A549 (cell line): ENCODE measurements around the gene AGAP3. TPM values are rescaled to one million over a fixed set of nuclear protein-coding genes. Genes with fewer than 3 reads are reported as not detected.

Experiments used
- ATAC-seq, 2 experiments: fragments of 200-7000 bp in 1 of 2; fragments of >200 bp in 1 of 2; cut with Nextera tagmentation in 1 of 2; cut with Tn5 transposase in 1 of 2; 3 replicates each; pipeline versions ENCODE4 v1.8.0 to v1.9.1; 2018 to 2020; ENCODE audit warnings: mild to moderate bottlenecking in 1 of 2, moderate library complexity in 1 of 2
- CTCF ChIA-PET: fragments of 300-600 bp; sonication (Branson Sonifier 250); formaldehyde crosslinking; extraction: SDS; loops from one replicate; lab custom pipeline; 2021; ENCODE audit warnings: antibody characterized with exemption, inconsistent platforms; lab: Yijun Ruan, JAX
- POLR2A ChIA-PET: fragments of 350-600 bp; formaldehyde crosslinking; extraction: SDS; loops from one replicate; lab custom pipeline; 2021; ENCODE audit warnings: antibody characterized with exemption, inconsistent platforms; lab: Yijun Ruan, JAX
- DNase-seq, 2 experiments: peaks; one replicate each; pipeline versions ENCODE4 v3.0.0 to v3.0.0-alpha.2; 2011 to 2016; ENCODE audit warnings: low read depth in 1 of 2, low spot score in 1 of 2
- FAIRE-seq: peaks from 2 replicates; lab custom pipeline; 2011; peaks lifted over from hg19 to GRCh38; lab: Jason Lieb, UNC
- H3K27ac ChIP-seq, 2 experiments: fragments of >200 bp; sonication (Bioruptor Twin); formaldehyde crosslinking; 3 replicates each; pipeline ENCODE4 v1.5.1; 2016 to 2017
- H3K4me1 ChIP-seq: fragments of >200 bp; sonication (Bioruptor Twin); formaldehyde crosslinking; 3 replicates; pipeline ENCODE4 v1.6.1; 2016
- H3K4me2 ChIP-seq: fragments of >200 bp; sonication (Bioruptor Twin); formaldehyde crosslinking; 3 replicates; pipeline ENCODE4 v1.6.1; 2016
- H3K4me3 ChIP-seq: fragments of >200 bp; sonication (Bioruptor Twin); formaldehyde crosslinking; 3 replicates; pipeline ENCODE4 v1.5.1; 2016
- H3K9me3 ChIP-seq: fragments of >200 bp; sonication (Bioruptor Twin); formaldehyde crosslinking; 3 replicates; pipeline ENCODE4 v1.6.1; 2016
- BCL3 ChIP-seq: fragments of >200 bp; sonication (Bioruptor Twin); formaldehyde crosslinking; IDR thresholded peaks from 3 replicates; pipeline ENCODE4 v1.6.1; 2016
- CBX2 ChIP-seq: fragments of 200-600 bp; sonication (generic); IDR thresholded peaks from 2 replicates; pipeline ENCODE4 v1.6.1; 2016; ENCODE audit warnings: low read depth, mild to moderate bottlenecking, borderline replicate concordance
- CBX8 ChIP-seq: fragments of 200-600 bp; sonication (generic); IDR thresholded peaks from 2 replicates; pipeline ENCODE4 v1.6.1; 2016
- CEBPB ChIP-seq, 2 experiments: fragments of >200 bp in 1 of 2; sonication (Bioruptor Twin) in 1 of 2; formaldehyde crosslinking in 1 of 2; IDR thresholded peaks; 2 replicates each; pipeline ENCODE4 v1.6.1; 2012 to 2016
- E2F6 ChIP-seq: IDR thresholded peaks from 2 replicates; pipeline ENCODE4 v1.6.1; 2012; ENCODE audit warnings: low read depth, borderline replicate concordance
- ESRRA ChIP-seq: fragments of 150-350 bp; IDR thresholded peaks from 2 replicates; pipeline ENCODE4 v1.6.1; 2014; ENCODE audit warnings: mild to moderate bottlenecking, low read length, borderline replicate concordance
- HOXB13 ChIP-seq: fragments of 250-450 bp; sonication (Bioruptor Pico); IDR thresholded peaks from 2 replicates; pipeline ENCODE4 v1.5.0; 2020; ENCODE audit warnings: low read depth, mild to moderate bottlenecking, moderate library complexity
- HOXB5 ChIP-seq: fragments of 250-450 bp; sonication (Bioruptor Pico); IDR thresholded peaks from 2 replicates; pipeline ENCODE4 v1.5.0; 2020; ENCODE audit warnings: mild to moderate bottlenecking, moderate library complexity
- JUN ChIP-seq, 2 experiments: fragments of >200 bp; sonication (Bioruptor Twin); formaldehyde crosslinking; IDR thresholded peaks; 2 replicates in 1 of 2; 3 replicates in 1 of 2; pipeline ENCODE4 v1.6.1; 2016 to 2017
- KDM5A ChIP-seq: fragments of 200-600 bp; sonication (generic); IDR thresholded peaks from 2 replicates; pipeline ENCODE4 v1.6.1; 2016; ENCODE audit warnings: antibody characterized with exemption, mild to moderate bottlenecking
- MAZ ChIP-seq: fragments of 150-350 bp; IDR thresholded peaks from 2 replicates; pipeline ENCODE4 v1.6.1; 2014; ENCODE audit warnings: antibody characterized with exemption, low read depth, low read length, borderline replicate concordance
- NFE2L2 ChIP-seq: fragments of 150-350 bp; conservative IDR thresholded peaks from 2 replicates; pipeline ENCODE4 v1.6.1; 2014; ENCODE audit warnings: low read length
- RCOR1 ChIP-seq: fragments of 150-350 bp; IDR thresholded peaks from 2 replicates; pipeline ENCODE4 v1.6.1; 2014; ENCODE audit warnings: antibody characterized with exemption, low read length, low read depth
- REST ChIP-seq: fragments of 200-600 bp; sonication (generic); IDR thresholded peaks from 2 replicates; pipeline ENCODE4 v1.6.1; 2016; ENCODE audit warnings: antibody characterized with exemption, mild to moderate bottlenecking, moderate library complexity
- RFX5 ChIP-seq: fragments of 450-650 bp; IDR thresholded peaks from 2 replicates; pipeline ENCODE4 v1.7.1; 2014; ENCODE audit warnings: antibody characterized with exemption, mild to moderate bottlenecking, moderate library complexity
- RNF2 ChIP-seq: fragments of 200-600 bp; sonication (generic); IDR thresholded peaks from 2 replicates; pipeline ENCODE4 v1.6.1; 2016; ENCODE audit warnings: low read depth, mild to moderate bottlenecking, antibody characterized with exemption, moderate library complexity, borderline replicate concordance
- WGBS: methylation state at CpG from one replicate; pipeline ENCODE4 v1.1.6; 2017; ENCODE audit errors: missing lambda C conversion rate; 5-methylcytosine and 5-hydroxymethylcytosine counted together
- polyA plus RNA-seq, 4 experiments: library from polyadenylated mRNA; depleted of rRNA in 3 of 4; stranded (reverse); fragments of >200 nt; fragmentation: RNase III in 1 of 4; extraction: RNeasy Plus Mini Kit Qiagen cat#74134 plus additional on column Dnase treatment in 1 of 4; gene quantifications; 2 replicates in 3 of 4; 3 replicates in 1 of 4; pipeline ENCODE4 v1.2.3, GENCODE V29; 2011 to 2017

AGAP3 gene
- polyA plus RNA-seq, 2 of the 4 experiments (the other 2 are of a cell fraction) = 33.8 to 45.9 TPM

- no peaks in the 10 kb centered on the region for H3K9me3 ChIP-seq
- no peak for DNase-seq
- no peak overlapping the region for H3K27ac ChIP-seq
- TF ChIP-seq JUN (IDR thresholded peaks at IDR 0.05) = no peak
- TF ChIP-seq E2F6 = no peak
- TF ChIP-seq CEBPB (IDR thresholded peaks at IDR 0.05) = no peak
- no peak for TF ChIP-seq CBX2
- TF ChIP-seq ESRRA = no peak
- no peak for ATAC-seq
- no peak overlapping the region for H3K4me3 ChIP-seq
- H3K4me1 ChIP-seq = no peaks in the 10 kb centered on the region
- 91% methylated on average over 16 of the region's 19 CpGs for WGBS
- FAIRE-seq = no peak
- ChIA-PET POLR2A (no interaction called here), CTCF (interaction anchor here (0.8 to 5.1 kb wide), 6 partner anchors 8 to 164 kb away, joined by 3 to 25 read pairs (median 4); partner anchors contain the start of gene GBX1)
- H3K4me2 ChIP-seq = no peak overlapping the region
These were observed 45.5 kb downstream of the AGAP3 start for GRCh38 chr7:151131592-151132293.

GRCh38 chr7:151132461-151133205 lies 46.4 kb downstream of the AGAP3 start:
- no peak for TF ChIP-seq NFE2L2
- no peak for TF ChIP-seq CBX8
- TF ChIP-seq BCL3 = no peak
- TF ChIP-seq RFX5 = no peak
- TF ChIP-seq REST = no peak
- no peak for TF ChIP-seq RNF2
- TF ChIP-seq KDM5A = no peak
- TF ChIP-seq MAZ = no peak
- no peak for TF ChIP-seq HOXB5 (CRISPR knock-in tag)
- no peak for TF ChIP-seq CEBPB (IDR thresholded peaks at IDR 0.05)
- TF ChIP-seq RCOR1 = no peak
- TF ChIP-seq ESRRA = no peak
- TF ChIP-seq HOXB13 (CRISPR knock-in tag) = no peak
- no peak for DNase-seq
- ATAC-seq = no peak
- no peak overlapping the region for H3K4me2 ChIP-seq
- H3K27ac ChIP-seq = no peak overlapping the region
- H3K4me3 ChIP-seq = no peak overlapping the region
- no peak for FAIRE-seq
- H3K9me3 ChIP-seq = no peaks in the 10 kb centered on the region
- CTCF ChIA-PET = interaction anchor here (0.7 to 5.1 kb wide), 4 partner anchors 9 to 35 kb away, joined by 3 to 25 read pairs (median 4); partner anchors contain the start of gene GBX1
- no peaks in the 10 kb centered on the region for H3K4me1 ChIP-seq
- WGBS = 93% methylated on average over 21 of the region's 21 CpGs
- POLR2A ChIA-PET = no interaction called here
